Measurements from ENCODE around the gene PRR12.
"Not testable (repeated sequence)": the region's sequence is repeated elsewhere in the genome, so short reads cannot be mapped to it uniquely, and the experiment has no call there.

PRR12 gene

GRCh38 chr19:49616945-49617344 is 26.0 kb downstream of the PRR12 start:
- no peak for DNase-seq (ENCODE audit: low spot score)

GRCh38 chr19:49617860-49618259 is 26.9 kb downstream of the PRR12 start:
- DNase-seq (ENCODE audit: low spot score), result not testable (repeated sequence)

GRCh38 chr19:49624967-49625910 is 34.3 kb downstream of the PRR12 start:
- DNase-seq (ENCODE audit: low spot score), result no peak

- no peak for DNase-seq (ENCODE audit: low spot score)
These were observed 35.2 kb downstream of the PRR12 start for GRCh38 chr19:49626226-49626625.

- DNase-seq (ENCODE audit: low spot score), result no peak
These were observed 38.7 kb downstream of the PRR12 start for GRCh38 chr19:49629659-49630058.

- DNase-seq (ENCODE audit: low spot score), result no peak
These were observed 40.1 kb downstream of the PRR12 start for GRCh38 chr19:49631014-49631588.

GRCh38 chr19:49631610-49632192 is 40.7 kb downstream of the PRR12 start:
- DNase-seq (ENCODE audit: low spot score), result no peak

GRCh38 chr19:49632576-49632975 is 41.6 kb downstream of the PRR12 start:
- no peak for DNase-seq (ENCODE audit: low spot score)

- DNase-seq (ENCODE audit: low spot score), result not testable (repeated sequence)
These were observed 42.3 kb downstream of the PRR12 start for GRCh38 chr19:49633273-49633672.

- no peak for DNase-seq (ENCODE audit: low spot score)
These were observed 44.7 kb downstream of the PRR12 start for GRCh38 chr19:49635530-49636232.

GRCh38 chr19:49636233-49636932 is 45.4 kb downstream of the PRR12 start:
- no peak for DNase-seq (ENCODE audit: low spot score)

GRCh38 chr19:49637821-49638738 is 47.1 kb downstream of the PRR12 start:
- peak; percentile 55 for DNase-seq (ENCODE audit: low spot score)

GRCh38 chr19:49639401-49640112 is 48.6 kb downstream of the PRR12 start:
- DNase-seq (ENCODE audit: low spot score), result no peak

GRCh38 chr19:49640113-49640898 is 49.3 kb downstream of the PRR12 start, which contains the start of gene RRAS:
Gene RRAS (minus strand): TSS chr19:49640143. CDS start chr19:49640098, 45 bp downstream.
- DNase-seq (ENCODE audit: low spot score), result peak; percentile 100

GRCh38 chr19:49641688-49642491 is 50.9 kb downstream of the PRR12 start, which contains the start of gene SCAF1:
Gene SCAF1 (plus strand): TSS chr19:49642209. CDS start chr19:49645027, 2,818 bp downstream.
- peak; percentile 100 for DNase-seq (ENCODE audit: low spot score)

- DNase-seq (ENCODE audit: low spot score), result no peak
These were observed 51.6 kb downstream of the PRR12 start for GRCh38 chr19:49642492-49643035.

GRCh38 chr19:49643466-49643865 is 52.5 kb downstream of the PRR12 start:
- no peak for DNase-seq (ENCODE audit: low spot score)

- DNase-seq (ENCODE audit: low spot score), result no peak
These were observed 54.6 kb downstream of the PRR12 start for GRCh38 chr19:49645592-49645991.

All from SW480 (cell line).